Measurements from ENCODE around the gene RPS6KA5.

DNA sequence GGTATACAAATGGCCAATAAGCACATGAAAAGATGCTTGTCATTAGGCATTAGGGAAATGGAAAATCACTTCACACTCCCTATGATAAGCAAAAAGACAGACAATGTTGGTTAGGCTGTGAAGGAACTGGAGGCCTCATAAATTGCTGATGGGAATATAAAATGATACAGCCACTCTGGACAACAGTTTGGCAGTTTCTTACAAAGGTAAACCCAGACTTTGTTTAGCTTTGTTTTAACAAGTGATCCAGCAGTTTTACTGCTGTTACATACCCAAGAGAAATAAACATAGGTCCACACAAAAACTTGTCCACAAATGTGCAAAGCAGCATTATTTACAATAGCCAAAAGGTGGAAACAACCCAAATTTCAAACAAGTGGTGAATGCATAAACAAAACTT, 5.4 kb downstream of the RPS6KA5 start:
- TF ChIP-seq, protein P1, sequence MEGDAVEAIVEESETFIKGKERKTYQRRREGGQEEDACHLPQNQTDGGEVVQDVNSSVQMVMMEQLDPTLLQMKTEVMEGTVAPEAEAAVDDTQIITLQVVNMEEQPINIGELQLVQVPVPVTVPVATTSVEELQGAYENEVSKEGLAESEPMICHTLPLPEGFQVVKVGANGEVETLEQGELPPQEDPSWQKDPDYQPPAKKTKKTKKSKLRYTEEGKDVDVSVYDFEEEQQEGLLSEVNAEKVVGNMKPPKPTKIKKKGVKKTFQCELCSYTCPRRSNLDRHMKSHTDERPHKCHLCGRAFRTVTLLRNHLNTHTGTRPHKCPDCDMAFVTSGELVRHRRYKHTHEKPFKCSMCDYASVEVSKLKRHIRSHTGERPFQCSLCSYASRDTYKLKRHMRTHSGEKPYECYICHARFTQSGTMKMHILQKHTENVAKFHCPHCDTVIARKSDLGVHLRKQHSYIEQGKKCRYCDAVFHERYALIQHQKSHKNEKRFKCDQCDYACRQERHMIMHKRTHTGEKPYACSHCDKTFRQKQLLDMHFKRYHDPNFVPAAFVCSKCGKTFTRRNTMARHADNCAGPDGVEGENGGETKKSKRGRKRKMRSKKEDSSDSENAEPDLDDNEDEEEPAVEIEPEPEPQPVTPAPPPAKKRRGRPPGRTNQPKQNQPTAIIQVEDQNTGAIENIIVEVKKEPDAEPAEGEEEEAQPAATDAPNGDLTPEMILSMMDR (IDR thresholded peaks at IDR 0.05): no peak
- no peak for TF ChIP-seq POLR2AphosphoS5 (IDR thresholded peaks at IDR 0.05; ENCODE audit: low read depth, low read length)
